Activated CD8-positive, alpha-beta memory T cell treated with anti-CD3 and anti-CD28 coated beads, Interleukin-2, amount 50 U/mL, for 48 hours (primary cell): ENCODE measurements around the gene MICAL2.
A peak's percentile ranks its signal among the peaks of the same experiment; 100 is the strongest.

Experiments used
- DNase-seq: peaks from one replicate; pipeline ENCODE4 v3.0.0-alpha.2; 2020

Gene MICAL2

GRCh38 chr11:12261551-12261950, 151.2 kb downstream of the MICAL2 start:
- DNase-seq = no peak

- no peak for DNase-seq
Observed at GRCh38 chr11:12263141-12263693, 152.8 kb downstream of the MICAL2 start.

GRCh38 chr11:12264361-12264760, 154.0 kb downstream of the MICAL2 start:
- no peak for DNase-seq

- no peak for DNase-seq
Observed at GRCh38 chr11:12266132-12266531, 155.7 kb downstream of the MICAL2 start.

- no peak for DNase-seq
Observed at GRCh38 chr11:12266943-12267342, 156.6 kb downstream of the MICAL2 start.

DNA sequence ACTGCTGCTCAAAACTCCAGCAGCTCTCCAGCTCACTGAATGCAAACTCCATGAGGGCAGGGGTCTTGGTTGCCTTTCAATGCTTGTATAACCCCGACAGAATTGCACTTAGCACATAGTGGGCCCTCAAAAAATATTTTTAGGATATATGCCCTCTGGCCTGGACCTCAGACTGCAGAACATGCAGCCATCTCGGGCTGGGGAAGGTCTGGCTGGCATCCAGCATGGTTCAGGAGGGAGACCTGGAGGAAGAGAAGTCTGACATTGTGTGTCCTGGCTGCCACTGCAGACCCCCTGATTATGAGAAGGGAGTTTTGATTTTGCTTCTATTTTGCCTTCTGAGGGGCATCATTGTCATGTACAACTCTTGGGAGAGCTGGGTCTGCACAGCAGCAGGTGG, 157.5 kb downstream of the MICAL2 start:
- no peak for DNase-seq

- no peak for DNase-seq
Observed at GRCh38 chr11:12269104-12269441, 158.7 kb downstream of the MICAL2 start.

DNA sequence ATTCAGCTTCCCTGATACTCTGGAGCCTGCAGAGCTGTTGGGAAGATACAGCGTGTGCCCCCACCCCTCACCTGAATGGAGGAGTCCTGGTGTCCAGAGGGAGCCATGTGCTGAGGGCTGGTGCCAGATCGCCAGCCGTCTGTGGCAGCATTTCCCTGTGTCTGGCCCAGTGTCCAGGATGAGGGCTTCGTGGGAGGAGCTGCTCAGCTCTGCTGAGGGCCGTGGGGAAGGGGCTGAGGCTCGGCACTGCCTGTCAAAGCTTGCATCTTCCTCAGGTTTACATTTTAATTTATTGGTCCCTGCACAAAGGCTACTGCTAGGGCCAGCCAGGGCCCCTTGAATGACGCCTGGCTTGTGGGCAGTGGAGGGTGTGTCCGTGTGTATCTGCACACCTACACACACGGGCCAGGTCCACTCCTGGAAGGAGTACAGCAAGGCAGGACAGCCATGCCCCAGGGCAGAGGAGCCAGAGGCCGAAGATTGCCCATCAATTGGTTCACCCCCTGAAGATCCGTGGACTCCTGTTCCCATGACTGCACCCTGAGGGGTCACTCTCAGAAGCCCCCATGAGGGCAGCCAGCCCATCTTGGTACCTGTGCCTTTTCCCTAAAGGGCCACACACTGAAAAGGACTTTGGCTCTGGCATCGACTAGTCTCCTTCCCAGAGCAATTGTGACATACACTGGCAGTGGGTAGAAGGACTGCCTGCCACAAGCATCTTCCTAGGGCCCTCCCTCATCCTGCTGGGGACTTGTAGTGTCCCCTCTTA, 159.2 kb downstream of the MICAL2 start:
- DNase-seq = no peak

- no peak for DNase-seq
Observed at GRCh38 chr11:12270215-12270797, 159.9 kb downstream of the MICAL2 start.

DNA sequence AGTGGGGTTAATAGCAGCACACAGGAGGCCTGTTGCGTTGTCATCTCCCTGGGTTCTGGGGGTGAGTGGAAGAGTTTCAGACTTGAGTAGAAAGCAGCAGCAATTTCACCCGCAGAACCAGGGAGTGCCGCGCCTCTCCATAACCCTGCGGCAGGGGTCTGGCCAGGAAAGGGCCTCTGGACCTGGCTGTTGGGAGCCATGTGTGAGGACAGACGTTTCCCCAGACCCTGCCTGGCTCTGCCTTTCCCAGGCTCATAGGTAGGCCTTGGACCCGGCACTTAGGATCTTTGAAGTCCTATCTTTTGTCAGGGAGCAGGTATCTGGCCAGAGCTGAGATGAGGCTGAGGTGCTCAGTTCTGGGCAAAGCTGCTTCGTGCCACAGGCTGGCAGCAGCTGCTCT, 160.4 kb downstream of the MICAL2 start:
- DNase-seq = no peak

DNA sequence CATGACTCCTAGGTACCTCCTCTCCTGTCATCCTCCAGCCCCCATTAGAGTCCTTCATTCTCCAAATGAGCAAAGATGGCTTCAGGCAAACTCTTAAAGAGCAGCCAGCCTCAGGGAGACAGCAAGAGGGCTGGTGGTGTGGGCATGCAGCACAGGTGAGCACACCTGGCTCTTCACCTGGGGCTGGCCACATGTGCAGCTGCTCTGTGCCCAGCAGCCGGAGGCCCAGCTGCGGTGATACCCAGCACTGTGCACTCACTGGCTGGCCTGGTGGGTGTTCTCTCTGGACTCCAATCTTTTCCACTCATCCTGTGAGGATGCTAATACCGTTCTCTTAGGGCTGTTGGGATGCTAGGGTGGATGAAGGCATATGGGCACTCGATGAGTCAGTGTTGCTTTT, 160.9 kb downstream of the MICAL2 start:
- no peak for DNase-seq

DNA sequence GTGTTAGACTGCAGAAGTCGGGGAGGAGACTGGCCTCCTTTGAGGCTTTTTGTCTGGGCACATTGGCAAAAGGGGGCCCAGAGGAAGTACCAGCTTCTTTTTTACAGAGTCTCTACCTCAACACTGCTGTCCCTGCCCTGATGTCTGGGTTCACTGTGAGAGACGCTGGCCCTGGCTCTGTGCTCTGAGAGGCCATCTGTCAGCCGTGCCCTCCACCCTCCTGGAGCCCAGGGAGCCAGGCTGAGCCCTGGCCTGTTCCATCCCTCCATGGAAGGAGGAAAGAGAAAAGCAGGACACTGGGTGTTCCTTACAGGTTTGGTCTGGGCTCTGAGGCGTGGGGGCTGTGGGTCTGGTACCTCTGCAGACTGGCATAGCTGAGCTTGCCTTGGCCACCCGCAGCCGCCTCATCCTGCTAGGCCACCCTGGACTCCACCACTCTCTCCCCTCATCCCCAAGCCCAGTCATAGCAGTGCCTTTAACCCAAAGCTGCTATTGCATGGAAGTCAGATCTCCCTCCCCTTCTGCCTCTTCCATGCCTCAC, 161.5 kb downstream of the MICAL2 start:
- DNase-seq = no peak

- DNase-seq = no peak
Observed at GRCh38 chr11:12272821-12273617, 162.6 kb downstream of the MICAL2 start.

- no peak for DNase-seq
Observed at GRCh38 chr11:12273618-12273995, 163.2 kb downstream of the MICAL2 start.

- peak; percentile 22 for DNase-seq
Observed at GRCh38 chr11:12274056-12274455, 163.7 kb downstream of the MICAL2 start.

DNA sequence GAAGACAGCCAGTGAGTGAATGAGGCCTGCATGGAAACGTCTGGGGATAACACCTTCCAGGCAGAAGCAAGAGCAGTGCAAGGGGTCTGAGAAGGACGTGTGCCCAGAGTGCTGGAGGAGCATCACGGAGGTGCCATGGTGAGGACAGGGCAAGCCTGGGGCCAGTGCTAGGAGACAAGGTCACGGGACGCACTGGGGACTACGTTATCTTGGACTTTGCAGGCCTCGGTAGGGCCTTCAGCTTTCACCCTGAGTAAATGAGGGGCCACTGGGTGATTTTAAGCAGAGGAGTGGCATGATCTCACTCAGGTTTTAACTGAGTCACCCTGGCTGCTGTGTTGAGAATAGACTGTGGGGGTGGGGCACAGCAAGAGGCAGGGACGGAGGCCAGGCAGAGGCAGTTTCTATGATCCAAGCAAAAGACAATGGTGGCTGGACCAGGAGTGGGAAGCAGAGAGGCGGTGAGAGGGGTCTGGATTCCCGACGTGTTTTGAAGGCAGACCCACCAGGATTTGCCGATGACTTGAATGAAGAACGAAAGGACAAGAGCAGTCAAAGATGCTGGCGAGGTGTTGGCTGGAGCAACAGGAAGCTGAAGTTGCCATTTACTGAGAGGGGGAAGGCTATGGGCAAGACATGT, 164.3 kb downstream of the MICAL2 start:
- DNase-seq = peak; percentile 43

DNA sequence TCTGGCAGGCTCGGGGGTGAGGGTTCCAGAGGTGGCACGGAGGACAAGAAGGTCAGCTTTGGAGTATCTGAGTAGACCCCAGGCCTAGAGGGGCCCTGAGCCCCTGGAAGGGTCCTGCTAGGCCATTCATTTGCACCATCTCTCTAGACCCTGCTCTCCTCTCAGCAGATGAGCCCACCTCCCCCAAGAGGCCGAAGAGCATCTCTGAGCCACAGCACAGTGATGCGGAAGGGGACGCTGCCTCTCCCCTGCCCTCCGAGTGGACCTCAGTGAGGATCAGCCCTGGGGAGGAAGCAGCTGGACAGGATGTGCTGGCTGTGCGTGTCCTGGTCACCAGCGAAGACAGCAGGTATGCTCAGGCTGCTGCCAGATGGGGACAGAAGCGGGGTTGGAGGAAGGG, 165.4 kb downstream of the MICAL2 start:
- DNase-seq = peak; percentile 32

DNA sequence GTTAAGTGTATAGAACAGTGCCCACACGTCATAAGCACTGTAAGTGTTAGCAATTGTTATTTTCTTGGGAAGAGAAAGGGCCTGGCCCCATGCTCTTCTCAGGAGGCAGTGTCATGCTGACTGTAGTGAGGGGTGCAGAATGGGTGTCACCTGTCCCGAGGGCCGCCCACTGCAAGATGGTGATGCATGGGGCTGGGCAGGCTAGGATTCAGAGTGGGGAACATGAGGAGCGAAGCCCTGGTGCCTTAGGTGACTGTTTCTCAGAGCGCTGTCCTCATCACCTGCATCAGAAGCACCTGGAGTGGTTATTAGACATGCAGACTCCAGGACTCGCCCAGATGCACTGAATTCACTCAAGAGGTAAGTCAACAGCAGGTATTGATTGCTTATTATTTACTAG, 166.0 kb downstream of the MICAL2 start:
- peak; percentile 40 for DNase-seq

DNA sequence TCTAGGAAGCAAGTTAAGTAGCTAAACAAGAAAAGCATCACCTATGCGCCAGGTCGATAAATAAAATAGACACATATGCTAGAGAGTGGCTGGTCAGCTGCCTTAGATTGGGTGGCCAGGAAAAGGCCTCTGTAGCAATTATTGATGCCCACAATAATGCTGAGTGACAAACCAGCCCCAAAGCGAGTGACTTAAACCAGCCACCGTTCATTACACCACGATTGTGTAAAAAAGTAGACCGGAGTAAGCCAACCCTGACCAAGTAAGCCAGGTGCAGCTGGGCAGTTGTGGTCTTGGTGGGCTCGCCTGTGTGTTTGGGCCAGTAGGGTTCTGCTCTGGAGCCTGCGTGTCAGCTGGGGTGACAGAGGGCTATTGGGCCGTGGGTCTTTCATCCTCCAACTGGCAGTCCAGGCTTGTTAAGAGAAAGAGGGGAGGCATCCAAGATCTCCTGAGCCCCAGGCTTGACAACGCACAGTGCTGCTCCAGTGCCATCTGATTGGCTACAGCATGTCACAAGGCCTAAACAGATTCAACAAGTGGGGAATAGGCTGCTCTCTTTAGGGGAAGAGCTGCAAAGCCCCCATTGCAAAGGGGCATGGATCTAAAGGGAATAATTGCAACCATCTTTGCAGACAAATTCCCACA, 166.6 kb downstream of the MICAL2 start:
- DNase-seq = peak; percentile 30

GRCh38 chr11:12278766-12279671, 168.6 kb downstream of the MICAL2 start:
- DNase-seq = peak; percentile 42

DNA sequence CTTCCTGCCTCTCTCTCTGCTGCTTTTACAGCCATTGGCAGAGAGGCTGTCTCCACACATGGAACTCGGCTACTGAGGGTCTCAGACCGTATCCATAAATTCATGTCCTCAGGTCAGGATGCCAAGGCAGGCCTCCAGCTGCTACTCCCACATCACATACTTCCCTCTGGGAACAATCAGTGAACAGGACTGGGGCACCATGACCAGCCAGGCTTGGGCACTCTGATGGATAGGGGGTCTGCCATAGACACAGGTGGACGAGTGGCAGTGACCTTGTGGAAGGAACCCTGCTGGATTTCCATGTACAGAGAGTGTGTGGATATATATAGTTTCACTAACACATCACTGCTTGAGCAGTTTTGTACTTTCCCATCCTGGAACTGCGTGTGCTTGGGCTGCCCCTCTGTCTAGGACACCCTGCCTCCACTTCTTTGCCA, 169.3 kb downstream of the MICAL2 start:
- DNase-seq = no peak
